OCI-LY7 (cell line): ENCODE results near the gene AIMP1.

Source experiments
- CTCF ChIP-seq: fragments of 200-600 bp; sonication (generic); conservative IDR thresholded peaks from 2 replicates; pipeline ENCODE4 v1.5.1; 2014; ENCODE audit warnings: mild to moderate bottlenecking, antibody characterized with exemption, low read length, moderate library complexity, mixed read lengths
- EZH2phosphoT487 ChIP-seq: fragments of 200-600 bp; sonication (generic); IDR thresholded peaks from 2 replicates; pipeline ENCODE4 v1.6.1; 2018; ENCODE audit warnings: low read depth, borderline replicate concordance, mild to moderate bottlenecking, mixed run types, antibody characterized with exemption, low read length, moderate library complexity, mixed read lengths

GRCh38 chr4:106302062-106302438 is 14.3 kb upstream of the AIMP1 start:
- TF ChIP-seq CTCF (no peak), EZH2phosphoT487 (no peak)
